Activated naive CD4-positive, alpha-beta T cell treated with anti-CD3 and anti-CD28 coated beads for 36 hours (primary cell): Measurements from ENCODE around the gene ITK. TPM values are rescaled to one million over a fixed set of nuclear protein-coding genes. Genes with fewer than 3 reads are reported as not detected.

Source experiments
- CTCF ChIA-PET: fragments of 350-600 bp; sonication (Branson Sonifier 250); formaldehyde crosslinking; loops from one replicate; lab custom pipeline; 2021; ENCODE audit warnings: antibody characterized with exemption; lab: Charles Lee
- DNase-seq: peaks from one replicate; pipeline ENCODE4 v3.0.0-alpha.2; 2020
- H3K27ac Mint-ChIP-seq: one replicate; pipeline ENCODE4 v1.8.0; 2021; ENCODE audit warnings: mild to moderate bottlenecking, mixed read lengths
- H3K27me3 Mint-ChIP-seq: one replicate; pipeline ENCODE4 v1.8.0; 2021; ENCODE audit warnings: low read depth, mixed read lengths
- H3K36me3 Mint-ChIP-seq: one replicate; pipeline ENCODE4 v1.8.0; 2021; ENCODE audit warnings: low read depth, mixed read lengths
- H3K4me1 Mint-ChIP-seq: one replicate; pipeline ENCODE4 v1.8.0; 2021; ENCODE audit warnings: low read depth, mixed read lengths
- H3K4me3 Mint-ChIP-seq: one replicate; pipeline ENCODE4 v1.8.0; 2021; ENCODE audit warnings: mild to moderate bottlenecking, moderate library complexity, mixed read lengths
- H3K9me3 Mint-ChIP-seq: one replicate; pipeline ENCODE4 v1.8.0; 2021; ENCODE audit warnings: mixed read lengths
- intact Hi-C: fragments of 100-400 bp; cut with micrococcal nuclease; formaldehyde crosslinking; loops from one replicate; pipeline ENCODE4 v1.15.1; 2023
- total RNA-seq, 2 experiments: library from RNA; stranded (reverse); gene quantifications; one replicate each; pipeline ENCODE4 v1.2.3, GENCODE V29; 2021

Gene ITK
- total RNA-seq, 2 experiments from 2014 or later = 340 TPM

GRCh38 chr5:157303667-157304327 lies 123.2 kb downstream of the ITK start:
- Mint-ChIP-seq H3K27me3 (no peaks in the 10 kb centered on the region), H3K27ac (peak overlapping the region; percentile 81), H3K36me3 (peaks cover 68% of the 10 kb centered on the region), H3K4me3 (no peak overlapping the region), H3K9me3 (no peaks in the 10 kb centered on the region), H3K4me1 (peaks cover 72% of the 10 kb centered on the region)
- intact Hi-C loops = no loop called here
- CTCF ChIA-PET = interaction anchor here (0.7 to 2.5 kb wide), 14 partner anchors 9 to 172 kb away, joined by 3 to 13 read pairs (median 5); no protein-coding TSS in a partner anchor
- peak; percentile 82 for DNase-seq

Other genes with a start within 250 kb of the ITK start
- gene TIMD4, start 217.6 kb upstream of the ITK start, total RNA-seq = 1 to 10 TPM; 3.4 to 5.2 TPM
- gene HAVCR1, start 121.7 kb upstream of the ITK start, total RNA-seq = under 1 TPM; 0.17 to 0.42 TPM
- 10 to 100 TPM; 10.2 to 10.4 TPM for gene HAVCR2, start 71.8 kb upstream of the ITK start, total RNA-seq
- gene MED7, start 38.0 kb upstream of the ITK start, total RNA-seq = 10 to 100 TPM; 21.0 to 21.2 TPM
- gene GARIN3, start 14.6 kb upstream of the ITK start, total RNA-seq = 1 to 10 TPM; 3.6 to 3.8 TPM
- 100 to 1,000 TPM; 490 to 492 TPM for gene CYFIP2, start 85.3 kb downstream of the ITK start, total RNA-seq